ENCODE data around the gene PLIN5.

DNA sequence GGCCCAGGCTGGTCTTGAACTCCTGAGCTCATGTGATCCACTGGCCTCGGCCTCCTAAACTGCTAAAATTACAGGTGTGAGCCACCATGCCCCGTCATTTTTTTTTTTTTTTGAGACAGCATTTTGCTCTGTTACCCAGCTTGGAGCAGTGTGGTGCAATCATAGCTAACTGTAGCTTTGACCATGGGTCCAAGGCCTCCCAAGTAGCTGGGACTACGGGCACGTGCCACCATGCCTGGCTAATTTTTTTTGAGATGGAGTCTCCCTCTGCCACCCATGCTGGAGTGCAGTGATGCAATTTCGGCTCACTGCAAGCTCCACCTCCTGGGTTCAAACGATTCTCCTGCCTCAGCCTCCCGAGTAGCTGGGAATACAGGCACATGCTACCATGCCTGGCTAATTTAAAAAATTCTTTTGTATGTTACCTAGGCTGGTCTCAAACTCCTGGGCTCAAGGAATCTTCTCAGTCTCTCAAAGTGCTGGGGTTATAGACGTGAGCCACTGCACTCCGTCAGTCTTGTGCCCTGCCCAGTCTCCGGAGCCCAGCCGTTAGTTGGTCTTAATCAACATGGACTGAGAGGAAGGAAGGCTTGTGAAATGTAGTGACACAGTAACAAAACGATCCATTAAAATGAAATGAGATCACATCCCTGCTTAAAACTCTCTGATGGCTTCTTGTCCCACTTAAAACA is 6.2 kb upstream of the PLIN5 start:
- no peak for TF ChIP-seq CTCF (IDR thresholded peaks at IDR 0.05)
- TF ChIP-seq POLR2A (IDR thresholded peaks at IDR 0.05): no peak
